Activated naive CD4-positive, alpha-beta T cell treated with anti-CD3 and anti-CD28 coated beads, Interleukin-2, amount 50 U/mL, for 16 hours (primary cell): Measurements from ENCODE around the gene ST3GAL6.

ENCODE experiments used
- DNase-seq: peaks from one replicate; pipeline ENCODE4 v3.0.0-alpha.2; 2020

Gene ST3GAL6, protein sequence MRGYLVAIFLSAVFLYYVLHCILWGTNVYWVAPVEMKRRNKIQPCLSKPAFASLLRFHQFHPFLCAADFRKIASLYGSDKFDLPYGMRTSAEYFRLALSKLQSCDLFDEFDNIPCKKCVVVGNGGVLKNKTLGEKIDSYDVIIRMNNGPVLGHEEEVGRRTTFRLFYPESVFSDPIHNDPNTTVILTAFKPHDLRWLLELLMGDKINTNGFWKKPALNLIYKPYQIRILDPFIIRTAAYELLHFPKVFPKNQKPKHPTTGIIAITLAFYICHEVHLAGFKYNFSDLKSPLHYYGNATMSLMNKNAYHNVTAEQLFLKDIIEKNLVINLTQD

GRCh38 chr3:98763076-98763475 is at the start of gene ST3GAL6:
ST3GAL6 (plus strand) TSS chr3:98763340; CDS start chr3:98768441, 5,101 bp downstream.
- no peak for DNase-seq

- DNase-seq, result no peak
Observed at GRCh38 chr3:98713984-98714383, 49.2 kb upstream of the ST3GAL6 start.

GRCh38 chr3:98717584-98717983 is 45.6 kb upstream of the ST3GAL6 start:
- DNase-seq, result no peak

GRCh38 chr3:98718730-98719129 is 44.4 kb upstream of the ST3GAL6 start:
- no peak for DNase-seq

DNA sequence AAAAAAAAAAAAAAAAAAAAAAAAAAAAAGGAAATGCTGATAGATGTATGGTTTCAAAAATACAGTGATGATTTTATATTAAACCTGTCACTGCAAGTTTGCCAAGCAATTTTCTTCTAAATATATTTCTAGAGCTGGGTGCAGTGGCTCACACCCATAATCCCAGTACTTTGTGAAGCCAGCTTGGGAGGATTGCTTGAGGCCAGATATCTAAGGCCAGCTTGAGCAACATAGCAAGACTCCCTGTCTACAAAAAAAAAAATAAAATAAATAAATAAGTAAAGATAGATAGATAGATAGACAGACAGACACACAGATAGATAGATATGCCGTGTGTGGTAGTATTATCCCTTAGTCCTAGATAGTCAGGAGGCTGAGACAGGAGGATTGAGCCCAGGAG is 41.4 kb upstream of the ST3GAL6 start:
- no peak for DNase-seq

GRCh38 chr3:98722389-98722788 is 40.8 kb upstream of the ST3GAL6 start:
- DNase-seq, result no peak

- DNase-seq, result no peak
Observed at GRCh38 chr3:98725352-98725751, 37.8 kb upstream of the ST3GAL6 start.

DNA sequence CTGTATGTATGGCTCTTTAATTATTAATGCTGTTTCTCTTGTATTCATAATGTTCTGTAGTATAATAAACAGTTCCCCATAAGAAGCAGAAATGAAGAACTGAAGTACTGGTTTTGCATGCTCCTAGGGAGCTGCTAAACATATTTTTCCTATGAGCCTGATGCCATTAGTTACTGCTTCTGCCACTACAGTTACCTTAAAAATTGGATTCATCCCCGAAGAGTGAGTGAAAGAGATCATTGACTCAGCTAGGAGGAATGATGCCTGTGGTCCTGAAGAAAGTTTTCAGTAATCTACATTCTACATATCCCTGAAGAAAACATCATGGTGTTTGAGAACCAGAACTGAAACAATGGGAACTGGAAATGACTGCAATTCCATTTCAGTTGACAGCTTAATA is 37.1 kb upstream of the ST3GAL6 start:
- no peak for DNase-seq

GRCh38 chr3:98727638-98728037 is 35.5 kb upstream of the ST3GAL6 start:
- DNase-seq, result no peak

DNA sequence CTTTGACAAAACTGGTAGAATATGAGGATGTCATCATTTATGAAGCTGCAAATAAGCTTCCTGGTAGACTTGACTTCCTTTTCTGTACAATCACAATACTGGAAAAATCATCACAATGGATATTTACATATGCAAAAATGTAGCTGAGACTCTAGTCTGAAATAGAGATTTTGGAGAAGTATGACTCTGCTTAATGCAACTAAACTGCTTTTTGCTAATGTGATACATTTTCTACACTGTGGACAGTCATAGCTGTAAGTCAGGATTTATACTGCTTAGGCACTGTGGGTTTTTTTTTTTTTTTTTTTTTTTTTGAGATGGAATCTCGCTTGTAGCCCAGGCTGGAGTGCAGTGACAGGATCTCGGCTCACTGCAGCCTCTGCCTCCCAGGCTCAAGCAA is 34.5 kb upstream of the ST3GAL6 start:
- DNase-seq, result no peak

DNA sequence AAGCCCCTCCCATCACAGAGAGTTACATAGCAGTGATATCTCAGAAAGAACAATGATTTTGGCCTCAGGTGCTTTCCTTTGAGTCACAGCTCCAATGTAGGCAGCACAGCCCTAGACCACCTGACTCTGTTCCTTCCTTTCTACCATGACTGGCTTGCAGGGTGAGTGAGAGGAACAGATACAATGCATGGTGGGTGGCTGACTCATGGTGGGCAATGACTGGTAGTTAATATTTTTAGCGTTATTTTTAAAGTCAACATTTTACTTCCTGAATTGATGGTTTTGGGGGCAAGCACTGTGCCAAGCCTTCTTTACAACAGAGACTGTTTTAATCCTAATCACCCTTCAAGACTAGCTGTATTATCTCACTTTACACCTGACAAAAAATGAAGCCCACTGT is 32.8 kb upstream of the ST3GAL6 start:
- no peak for DNase-seq

GRCh38 chr3:98730886-98731537 is 32.1 kb upstream of the ST3GAL6 start:
- no peak for DNase-seq

- no peak for DNase-seq
Observed at GRCh38 chr3:98731720-98732285, 31.3 kb upstream of the ST3GAL6 start.

DNA sequence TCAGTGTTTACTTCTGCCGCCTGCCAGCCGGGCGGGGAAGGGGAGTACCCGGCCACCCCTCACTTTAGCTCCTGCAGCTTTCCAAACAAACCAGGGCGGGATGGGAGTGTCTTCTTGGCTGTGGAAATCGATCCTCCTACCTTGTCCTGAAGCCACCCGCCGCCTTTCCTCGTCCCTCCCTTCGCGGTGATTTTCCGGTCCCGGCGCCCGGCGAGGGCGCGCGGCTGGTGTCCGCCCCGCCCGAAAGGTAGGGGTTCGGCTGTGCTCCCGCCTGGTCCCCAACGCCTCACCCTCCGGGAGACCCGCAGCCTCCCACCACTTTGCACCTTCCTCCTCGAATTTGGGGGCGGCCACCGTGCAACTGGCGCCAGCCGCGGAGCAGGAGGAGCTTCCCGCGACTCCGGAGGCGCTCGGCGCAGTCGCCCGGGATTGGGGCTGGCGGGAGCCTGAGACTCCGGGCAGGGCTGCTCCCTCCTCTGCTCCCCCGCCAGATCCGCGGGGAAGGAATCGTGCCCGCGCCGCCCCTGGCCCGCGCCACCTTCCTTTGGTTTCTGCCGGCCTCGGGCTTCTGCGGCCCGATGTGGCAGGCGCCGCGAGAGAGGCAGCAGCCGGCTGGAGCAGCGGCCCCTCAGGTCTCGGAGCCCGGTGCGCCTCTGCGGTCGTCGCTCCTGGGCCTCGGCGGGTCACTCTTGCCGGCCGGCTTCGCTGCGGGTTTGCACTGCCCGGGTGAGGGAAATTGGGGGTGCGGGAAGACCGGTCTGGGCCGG is 30.7 kb upstream of the ST3GAL6 start:
- DNase-seq, result peak; percentile 11

- peak; percentile 11 for DNase-seq
Observed at GRCh38 chr3:98733053-98733811, 29.9 kb upstream of the ST3GAL6 start.

- DNase-seq, result no peak
Observed at GRCh38 chr3:98733812-98734281, 29.3 kb upstream of the ST3GAL6 start.

GRCh38 chr3:98734306-98734705 is 28.8 kb upstream of the ST3GAL6 start:
- DNase-seq, result no peak

DNA sequence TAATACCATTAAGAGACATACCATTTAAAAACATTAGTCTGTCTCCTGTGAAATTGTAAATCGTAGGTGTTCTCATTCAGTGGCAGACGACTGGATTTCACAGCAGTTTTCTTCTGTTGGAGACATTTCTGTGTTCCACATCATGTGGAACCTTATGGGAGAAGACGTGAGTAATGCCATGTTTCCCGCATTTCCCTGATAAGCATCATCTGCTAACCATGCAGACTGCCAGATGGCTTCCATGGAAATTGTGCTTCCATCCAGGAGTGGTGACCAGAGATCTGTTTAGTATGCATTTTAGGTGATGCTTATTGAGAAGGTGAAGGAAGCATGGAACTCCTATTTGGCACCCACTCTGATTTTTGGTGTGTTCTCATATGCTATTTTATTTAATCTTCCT is 28.4 kb upstream of the ST3GAL6 start:
- DNase-seq, result no peak

DNA sequence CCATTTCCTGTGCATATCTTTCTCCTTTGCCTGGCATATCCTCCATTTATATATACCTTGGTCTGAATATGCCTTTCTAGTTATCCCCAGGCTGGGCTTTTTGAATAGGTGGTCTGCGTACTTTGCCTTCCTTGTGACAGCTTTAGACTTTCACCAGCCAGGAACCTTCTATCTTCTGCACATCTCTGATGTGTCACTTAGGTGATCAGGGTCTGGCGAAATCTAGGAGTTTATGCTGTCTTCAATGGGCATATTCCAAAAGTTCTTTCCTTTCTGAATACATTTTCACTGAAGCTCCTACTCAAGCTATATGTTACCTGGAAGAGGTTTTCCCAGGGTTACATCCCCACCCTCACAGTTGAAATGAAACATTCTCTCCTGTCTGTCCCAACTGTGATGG is 27.8 kb upstream of the ST3GAL6 start:
- DNase-seq, result no peak

DNA sequence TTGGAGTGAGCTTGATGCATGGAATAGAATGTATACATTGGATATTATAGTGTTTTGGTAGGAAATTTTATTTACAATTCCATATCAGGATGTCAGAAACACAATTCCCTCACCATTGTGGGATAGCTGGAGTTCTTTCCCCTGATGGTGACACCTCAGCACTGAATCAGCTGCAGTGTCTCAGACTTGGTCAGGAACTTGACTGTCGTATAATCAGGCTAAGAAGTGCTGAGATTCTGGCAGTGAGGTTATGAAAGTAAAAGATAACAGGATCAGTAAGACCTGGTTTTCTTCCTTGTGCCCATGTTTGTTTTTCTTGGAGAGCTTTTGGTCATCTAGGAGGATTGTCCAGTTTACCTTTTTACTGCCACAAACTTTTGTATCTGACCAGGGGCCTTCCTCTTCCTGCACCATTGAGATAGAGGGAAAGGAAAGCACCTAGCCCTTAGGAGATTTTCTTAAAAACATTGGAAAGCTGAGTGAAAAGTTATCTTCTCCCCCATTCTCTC is 27.3 kb upstream of the ST3GAL6 start:
- DNase-seq, result no peak

- DNase-seq, result no peak
Observed at GRCh38 chr3:98737301-98737700, 25.8 kb upstream of the ST3GAL6 start.

DNA sequence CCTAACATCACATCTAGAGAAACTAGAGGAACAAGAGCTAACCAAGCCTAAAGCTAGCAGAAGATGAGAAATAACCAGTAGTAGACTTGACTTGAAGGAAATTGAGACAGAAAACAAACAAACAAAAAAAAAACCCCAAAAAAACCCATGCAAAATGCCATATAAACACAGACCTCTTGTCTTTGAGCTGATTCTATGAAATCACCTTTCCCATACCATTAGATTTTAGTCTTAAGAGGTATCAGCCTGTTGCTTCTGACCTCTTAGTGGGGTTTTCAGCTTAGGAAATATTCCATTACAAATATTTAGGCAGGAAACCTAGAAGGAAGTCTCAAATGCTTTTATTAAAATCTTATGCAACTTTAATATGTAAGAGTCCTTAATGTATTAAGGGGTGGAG is 23.9 kb upstream of the ST3GAL6 start:
- no peak for DNase-seq
